Muscle layer of colon (tissue), 2 donors: ENCODE data around the gene TAF4.

ENCODE experiments used
- H3K27ac ChIP-seq: one replicate; pipeline ENCODE4 v1.7.0; 2013; ENCODE audit warnings: low read depth, mild to moderate bottlenecking, low read length, moderate library complexity
- H3K27me3 ChIP-seq, 2 donors: one replicate each; pipeline ENCODE4 v1.7.0; 2013; ENCODE audit warnings: low read length in 2 of 2, mild to moderate bottlenecking in 2 of 2; ENCODE audit not compliant: insufficient read depth in 2 of 2, control insufficient read depth in 1 of 2
- H3K36me3 ChIP-seq: one replicate; pipeline ENCODE4 v1.7.0; 2013; ENCODE audit warnings: mild to moderate bottlenecking, low read length; ENCODE audit not compliant: insufficient read depth
- H3K4me1 ChIP-seq: one replicate; pipeline ENCODE4 v1.7.0; 2013; ENCODE audit warnings: mild to moderate bottlenecking, low read length; ENCODE audit not compliant: insufficient read depth
- H3K4me3 ChIP-seq, 2 donors: one replicate each; pipeline ENCODE4 v1.7.0; 2013; ENCODE audit warnings: low read length in 2 of 2, low read depth in 1 of 2, mild to moderate bottlenecking in 1 of 2, moderate library complexity in 1 of 2
- H3K9ac ChIP-seq: one replicate; pipeline ENCODE4 v1.7.0; 2013; ENCODE audit warnings: low read length
- H3K9me3 ChIP-seq: one replicate; pipeline ENCODE4 v1.7.0; 2013; ENCODE audit warnings: mild to moderate bottlenecking, low read length
- donor health status: abdominal sarcoma.
- donor health status: Adenocarcinoma of cecum.

The TAF4 gene

DNA sequence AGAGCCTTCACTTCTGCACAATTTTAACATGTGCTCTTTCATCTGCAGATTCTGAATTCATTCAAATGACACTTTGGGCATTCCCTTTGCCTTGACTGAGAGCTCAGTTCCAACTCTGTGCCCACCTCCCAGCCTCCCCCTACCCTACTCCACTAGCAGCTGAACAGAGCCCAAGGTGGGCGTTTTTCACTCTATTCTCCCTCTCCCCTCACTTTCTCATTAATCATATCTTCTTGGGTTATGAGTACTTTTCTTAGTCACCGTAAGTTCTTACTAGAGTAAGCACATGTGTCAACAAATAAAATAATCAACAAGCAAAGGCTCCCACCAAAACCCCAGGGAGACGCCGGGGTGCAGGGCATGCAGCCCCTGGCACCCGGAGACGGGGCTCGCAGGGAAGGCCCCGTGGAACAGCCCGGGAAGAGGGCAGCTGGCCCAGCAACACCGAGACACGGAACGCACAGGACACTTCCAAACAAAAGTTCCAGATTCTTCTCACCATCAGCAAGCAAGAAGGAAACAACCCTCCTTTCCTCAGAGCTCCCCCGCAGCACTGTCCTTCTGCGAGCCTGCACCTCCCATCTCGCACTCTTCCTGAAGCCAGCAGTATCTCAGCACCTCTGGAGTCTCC, 34.1 kb downstream of the TAF4 start:
- H3K4me3 ChIP-seq, result no peak overlapping the region
- H3K9ac ChIP-seq, result no peak overlapping the region

DNA sequence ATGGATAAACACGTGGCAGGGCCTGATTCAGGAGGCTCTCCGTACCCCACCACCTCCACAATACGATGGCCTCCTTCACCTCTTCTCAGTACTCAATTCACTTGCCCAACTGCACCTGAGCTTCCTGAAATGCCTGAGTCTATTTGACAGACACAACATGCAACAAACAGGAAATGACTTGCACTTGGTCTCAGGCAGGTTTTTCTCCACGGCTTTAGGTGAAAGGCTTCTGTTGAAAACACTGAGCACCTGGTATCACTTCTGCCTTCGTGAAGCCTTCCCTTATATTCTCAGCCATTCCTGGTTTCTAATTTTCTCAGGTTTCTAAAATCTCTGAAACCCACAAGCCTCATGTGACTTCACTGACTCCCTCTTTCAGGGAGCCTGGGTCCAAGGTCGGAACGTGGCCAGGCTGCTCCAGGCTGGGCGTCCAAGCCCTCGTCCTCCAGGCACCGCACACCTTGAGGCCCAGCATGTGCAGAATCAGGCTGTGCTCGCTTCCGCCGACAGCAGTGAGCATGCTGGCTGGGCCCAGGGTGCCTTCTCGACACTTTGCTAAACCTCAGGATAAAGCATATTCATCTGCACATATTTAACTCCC, 34.7 kb downstream of the TAF4 start:
- no peak overlapping the region for H3K27ac ChIP-seq
- H3K9ac ChIP-seq, result no peak overlapping the region
- H3K27me3 ChIP-seq, result no peaks in the 10 kb centered on the region
- peaks cover 18% of the 10 kb centered on the region for H3K4me1 ChIP-seq
- no peaks in the 10 kb centered on the region for H3K36me3 ChIP-seq
- H3K9me3 ChIP-seq, result no peaks in the 10 kb centered on the region
- no peak overlapping the region for H3K4me3 ChIP-seq

More for the DNA sequence above, 34.1 kb downstream of the TAF4 start:
- no peaks in the 10 kb centered on the region for H3K36me3 ChIP-seq
- no peaks in the 10 kb centered on the region for H3K9me3 ChIP-seq
- H3K27ac ChIP-seq, result no peak overlapping the region
- H3K4me1 ChIP-seq, result peaks cover 11% of the 10 kb centered on the region
- H3K27me3 ChIP-seq, result no peaks in the 10 kb centered on the region

DNA sequence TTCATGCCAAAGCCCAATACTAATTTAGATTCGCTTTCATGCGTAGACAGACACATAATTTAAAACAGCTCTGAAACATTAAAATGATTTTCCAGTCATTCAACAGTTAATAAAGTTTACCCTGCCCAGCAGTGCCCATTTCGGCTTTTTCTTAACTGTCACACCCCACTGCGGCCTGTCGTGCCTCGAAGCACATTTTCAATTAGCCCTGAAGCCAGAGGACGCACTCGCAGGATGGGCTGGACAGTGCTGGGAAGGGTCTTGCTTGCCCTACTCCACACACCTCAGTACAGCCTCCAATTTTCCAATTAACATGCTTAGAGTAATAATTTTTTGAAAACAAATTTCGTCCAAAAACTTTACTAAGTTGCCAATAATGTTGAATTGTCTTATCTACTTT, 35.3 kb downstream of the TAF4 start:
- Histone ChIP-seq H3K9ac (no peak overlapping the region), H3K27me3 (no peaks in the 10 kb centered on the region), H3K9me3 (no peaks in the 10 kb centered on the region), H3K27ac (no peak overlapping the region), H3K4me3 (no peak overlapping the region), H3K36me3 (no peaks in the 10 kb centered on the region), H3K4me1 (peaks cover 24% of the 10 kb centered on the region)

DNA sequence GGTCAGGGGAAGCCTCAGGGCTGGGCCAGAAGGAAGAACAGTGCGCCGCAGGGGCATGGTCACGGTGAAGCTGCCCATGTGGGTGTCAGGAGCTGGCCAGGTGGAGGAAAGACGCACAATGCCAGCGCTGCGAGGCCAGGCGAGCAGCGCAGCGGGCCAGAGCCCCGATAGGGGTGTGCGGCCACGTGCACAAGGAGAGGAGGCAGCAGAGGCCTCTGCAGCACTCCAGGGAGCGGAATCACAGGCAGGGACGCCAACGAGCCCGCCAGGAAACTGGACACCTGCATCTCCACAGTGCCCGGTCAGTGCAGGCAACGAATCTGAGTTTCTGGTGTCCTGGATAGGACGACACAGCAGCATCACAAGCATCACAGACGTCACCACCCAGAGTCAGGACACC, 35.7 kb downstream of the TAF4 start:
- no peak overlapping the region for H3K4me3 ChIP-seq
- H3K9ac ChIP-seq, result no peak overlapping the region
- H3K4me1 ChIP-seq, result peaks cover 28% of the 10 kb centered on the region
- no peaks in the 10 kb centered on the region for H3K27me3 ChIP-seq
- no peaks in the 10 kb centered on the region for H3K36me3 ChIP-seq
- no peak overlapping the region for H3K27ac ChIP-seq
- no peaks in the 10 kb centered on the region for H3K9me3 ChIP-seq

DNA sequence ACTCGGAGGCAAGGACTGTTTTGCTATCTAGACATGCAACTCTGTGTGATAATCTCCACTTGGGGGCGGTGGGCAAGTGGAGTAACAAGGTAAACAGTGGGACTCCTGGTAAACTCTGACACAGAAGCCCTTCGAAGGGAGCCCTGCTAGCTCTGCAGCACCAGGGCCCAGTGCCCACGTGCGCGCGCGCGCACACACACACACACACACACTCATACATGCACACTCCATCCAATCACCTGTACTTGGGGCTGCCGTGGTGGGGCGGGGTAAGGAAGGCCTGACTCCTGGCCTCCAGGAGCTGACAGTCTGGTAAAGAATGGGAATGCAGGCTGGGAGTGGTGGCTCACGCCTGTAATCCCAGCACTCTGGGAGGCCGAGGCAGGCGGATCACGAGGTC, 36.4 kb downstream of the TAF4 start:
- Histone ChIP-seq H3K4me1 (peaks cover 29% of the 10 kb centered on the region), H3K9ac (no peak overlapping the region), H3K27me3 (no peaks in the 10 kb centered on the region), H3K9me3 (no peaks in the 10 kb centered on the region), H3K4me3 (no peak overlapping the region), H3K36me3 (no peaks in the 10 kb centered on the region), H3K27ac (no peak overlapping the region)

DNA sequence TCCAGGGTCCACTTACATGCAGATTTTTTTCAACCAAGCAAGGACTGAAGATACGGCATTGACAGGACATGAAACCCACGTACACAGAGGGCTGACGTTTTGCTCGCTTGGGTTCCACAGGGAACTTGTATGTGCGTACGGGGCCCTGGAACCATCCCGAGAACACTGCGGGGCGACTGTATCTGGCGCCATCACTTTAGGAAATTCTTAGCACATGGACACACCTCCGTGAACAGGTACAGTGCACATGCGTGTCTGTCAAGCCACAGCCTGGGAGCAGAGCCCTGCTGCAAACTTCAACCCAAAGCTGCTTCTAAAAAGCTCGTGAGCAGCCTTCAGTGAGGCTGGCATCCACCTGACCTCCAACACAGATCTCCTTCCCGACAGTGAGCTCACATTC, 37.3 kb downstream of the TAF4 start:
- H3K9me3 ChIP-seq, result no peaks in the 10 kb centered on the region
- no peaks in the 10 kb centered on the region for H3K36me3 ChIP-seq

DNA sequence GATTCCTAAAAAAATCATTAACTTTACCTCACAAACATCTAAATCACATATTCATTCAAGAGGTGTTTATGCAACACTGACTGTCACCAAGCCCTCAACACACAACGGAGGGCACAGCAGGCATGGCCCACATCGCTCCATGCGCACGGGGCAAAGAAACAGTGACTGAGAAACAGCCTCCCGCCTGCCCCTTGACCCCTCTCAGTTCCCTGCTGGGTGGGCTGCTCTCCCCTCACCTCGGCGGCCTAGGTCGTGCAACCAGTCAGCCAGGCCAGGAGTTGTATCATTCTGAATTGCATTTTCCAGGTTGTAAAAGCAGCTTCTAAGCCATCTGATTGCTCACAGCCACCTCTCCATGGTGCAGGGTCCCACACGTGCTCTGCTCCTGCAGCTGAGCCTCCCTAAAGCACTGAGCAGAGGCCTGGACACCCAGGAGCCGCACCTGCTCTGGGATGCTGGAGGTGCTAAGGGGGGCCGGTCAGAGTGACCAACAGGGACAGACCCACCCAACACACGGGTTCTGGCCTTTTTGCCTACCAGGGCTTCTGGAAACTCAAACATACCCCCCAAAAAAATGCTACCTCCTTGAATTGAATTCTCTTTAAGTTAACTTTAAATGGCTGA, 37.9 kb downstream of the TAF4 start:
- no peaks in the 10 kb centered on the region for H3K27me3 ChIP-seq
- no peak overlapping the region for H3K9ac ChIP-seq
- no peak overlapping the region for H3K27ac ChIP-seq
- no peak overlapping the region for H3K4me3 ChIP-seq
- H3K9me3 ChIP-seq, result no peaks in the 10 kb centered on the region
- peaks cover 29% of the 10 kb centered on the region for H3K4me1 ChIP-seq
- no peaks in the 10 kb centered on the region for H3K36me3 ChIP-seq

More for the DNA sequence above, 37.3 kb downstream of the TAF4 start:
- no peaks in the 10 kb centered on the region for H3K27me3 ChIP-seq
- no peak overlapping the region for H3K9ac ChIP-seq
- no peak overlapping the region for H3K27ac ChIP-seq
- H3K4me1 ChIP-seq, result peaks cover 29% of the 10 kb centered on the region
- no peak overlapping the region for H3K4me3 ChIP-seq

DNA sequence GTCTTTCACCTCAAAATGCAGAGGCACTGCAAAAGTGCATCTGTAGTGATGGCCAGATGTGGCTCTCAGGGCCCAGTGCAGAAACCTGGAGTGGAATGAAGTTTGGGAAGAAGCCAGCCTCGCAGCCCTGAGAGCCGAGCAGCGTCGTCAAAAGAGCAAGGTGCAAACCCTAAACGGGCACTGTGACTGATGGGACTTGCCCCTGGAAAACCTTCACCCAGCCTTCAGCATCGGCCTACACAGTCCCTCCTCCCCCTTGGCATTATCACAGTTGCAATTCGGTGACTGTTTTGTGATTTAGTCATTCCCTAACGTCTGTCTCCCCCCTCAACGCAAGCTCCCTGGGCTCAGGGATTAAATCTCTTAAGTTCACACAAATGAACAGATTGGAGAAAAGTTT, 38.6 kb downstream of the TAF4 start:
- H3K9ac ChIP-seq, result no peak overlapping the region
- H3K4me3 ChIP-seq, result no peak overlapping the region
- no peaks in the 10 kb centered on the region for H3K27me3 ChIP-seq
- no peaks in the 10 kb centered on the region for H3K36me3 ChIP-seq
- no peaks in the 10 kb centered on the region for H3K9me3 ChIP-seq
- no peak overlapping the region for H3K27ac ChIP-seq
- peaks cover 29% of the 10 kb centered on the region for H3K4me1 ChIP-seq

DNA sequence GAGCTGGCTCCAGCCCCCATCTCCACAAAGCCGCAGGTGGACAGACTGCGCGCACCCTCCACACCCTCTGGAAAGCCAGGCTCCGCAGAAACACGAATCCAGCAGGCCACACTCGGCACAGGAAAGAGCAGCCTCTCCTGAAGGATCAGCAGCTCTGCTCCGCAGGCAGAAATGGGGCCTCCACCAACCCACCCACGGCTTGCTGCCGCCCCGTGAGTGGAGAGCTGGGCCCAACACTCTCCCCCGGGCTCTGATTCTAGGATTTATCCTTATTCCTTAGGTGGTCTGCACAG, 39.2 kb downstream of the TAF4 start:
- Histone ChIP-seq H3K36me3 (no peaks in the 10 kb centered on the region), H3K9me3 (no peaks in the 10 kb centered on the region), H3K4me3 (no peak overlapping the region), H3K9ac (no peak overlapping the region), H3K27me3 (no peaks in the 10 kb centered on the region), H3K4me1 (peaks cover 29% of the 10 kb centered on the region), H3K27ac (no peak overlapping the region)

DNA sequence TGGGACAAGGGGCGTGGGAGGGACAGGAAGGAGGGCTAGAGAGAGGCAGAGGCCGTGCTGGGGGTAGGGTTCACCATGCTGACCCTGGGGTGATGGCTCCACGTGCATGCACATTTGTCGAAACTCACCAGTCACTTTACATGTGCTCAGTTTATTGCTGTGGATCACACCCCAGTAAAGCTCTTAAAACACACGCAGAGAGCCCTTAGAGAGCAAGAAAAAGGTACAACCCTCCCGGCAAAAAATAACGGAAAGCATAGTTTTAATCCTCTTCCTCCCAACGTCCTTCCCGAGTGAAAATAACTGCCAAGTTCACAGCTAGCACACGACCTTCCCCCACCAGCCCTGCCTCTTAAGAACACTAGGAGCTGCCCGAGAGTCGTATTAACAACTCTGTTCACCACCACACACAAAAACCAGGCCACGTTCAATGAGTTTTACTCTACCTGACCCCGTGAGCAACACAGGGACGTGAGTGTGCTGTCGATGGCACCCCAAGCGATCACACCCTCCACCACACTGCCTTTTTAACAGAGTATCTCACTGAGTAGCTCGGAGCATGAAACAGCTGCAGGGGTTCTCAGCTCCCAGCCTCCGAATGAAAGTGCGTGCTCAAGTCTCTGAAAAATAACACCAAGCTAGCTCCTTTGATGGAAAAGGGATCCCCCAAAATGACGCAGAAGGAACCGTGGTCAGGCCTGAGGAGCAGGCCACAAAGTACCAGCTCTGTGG, 39.7 kb downstream of the TAF4 start:
- Histone ChIP-seq H3K27ac (no peak overlapping the region), H3K9ac (no peak overlapping the region), H3K36me3 (no peaks in the 10 kb centered on the region), H3K4me3 (peak overlapping the region in 1 of 2 donors; percentile 2), H3K27me3 (no peaks in the 10 kb centered on the region), H3K9me3 (no peaks in the 10 kb centered on the region), H3K4me1 (peaks cover 29% of the 10 kb centered on the region)

DNA sequence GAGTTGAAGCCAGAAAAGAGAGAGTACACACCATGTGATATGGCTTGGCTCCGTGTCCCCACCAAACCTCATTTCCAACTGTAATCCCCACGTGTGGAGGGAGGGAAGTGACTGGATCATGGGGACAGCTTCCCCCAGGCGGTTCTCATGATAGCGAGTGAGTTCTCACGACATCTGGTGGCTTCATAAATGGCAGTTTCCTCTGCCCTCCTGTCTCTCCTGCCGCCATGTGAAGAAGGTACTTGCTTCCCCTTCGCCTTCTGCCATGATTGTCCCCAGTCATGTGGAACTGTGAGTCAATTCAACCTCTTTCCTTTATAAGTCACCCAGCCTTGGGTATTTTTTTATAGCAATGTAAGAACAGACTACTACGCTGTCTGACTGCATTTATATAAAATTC, 40.3 kb downstream of the TAF4 start:
- Histone ChIP-seq H3K9ac (no peak overlapping the region), H3K27ac (no peak overlapping the region), H3K9me3 (no peaks in the 10 kb centered on the region), H3K36me3 (no peaks in the 10 kb centered on the region), H3K4me1 (peaks cover 29% of the 10 kb centered on the region), H3K27me3 (no peaks in the 10 kb centered on the region), H3K4me3 (no peak overlapping the region)
